AG20443 (cell line): ENCODE measurements around the gene CLMN.

Experiments
- DNase-seq: peaks from one replicate; pipeline ENCODE4 v3.0.0; 2012; ENCODE audit warnings: low spot score, mixed read lengths

Gene CLMN

GRCh38 chr14:95303552-95303951 lies 16.2 kb downstream of the CLMN start:
- DNase-seq = no peak

DNA sequence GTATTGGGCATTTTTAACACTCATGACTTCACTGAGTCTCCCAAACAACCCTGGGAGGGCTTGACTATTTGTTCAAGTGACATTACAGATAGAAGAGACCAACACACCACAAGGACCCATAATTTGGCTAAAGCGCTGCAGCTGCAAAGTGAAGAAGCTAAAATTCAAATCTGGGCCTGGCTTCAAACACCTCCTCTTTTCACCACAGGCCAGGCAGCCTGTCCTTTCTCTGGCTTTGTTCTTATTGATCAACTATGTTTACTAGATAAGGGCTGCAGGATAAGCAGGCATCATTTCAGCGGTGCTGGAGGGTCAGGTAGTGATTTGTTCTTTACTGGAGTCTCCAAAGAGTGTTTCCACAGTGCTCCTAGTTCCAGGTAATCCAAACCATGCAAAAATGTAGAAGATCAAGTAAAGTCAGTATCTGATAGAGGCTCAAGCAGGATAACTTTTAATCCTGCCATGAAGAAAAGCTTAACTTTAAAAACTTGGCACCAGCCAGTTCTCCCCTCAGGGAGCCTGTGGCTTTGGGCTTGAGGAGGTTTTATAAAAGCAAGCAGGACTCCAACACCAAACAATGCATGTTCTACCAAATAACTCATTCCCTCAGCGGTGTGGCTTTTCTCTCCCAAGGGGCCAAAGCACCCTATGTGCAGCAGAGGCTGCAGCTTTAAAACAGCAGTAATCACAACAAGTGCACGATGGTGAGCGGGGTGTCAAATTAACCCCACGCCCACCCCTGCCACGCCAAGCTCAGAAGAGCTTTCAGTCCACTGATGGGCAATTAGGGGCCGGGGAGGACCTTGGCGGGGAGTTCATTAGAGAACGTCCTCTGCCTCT lies 16.8 kb downstream of the CLMN start:
- no peak for DNase-seq

- no peak for DNase-seq
Observed at GRCh38 chr14:95301527-95302187, 18.1 kb downstream of the CLMN start.

DNA sequence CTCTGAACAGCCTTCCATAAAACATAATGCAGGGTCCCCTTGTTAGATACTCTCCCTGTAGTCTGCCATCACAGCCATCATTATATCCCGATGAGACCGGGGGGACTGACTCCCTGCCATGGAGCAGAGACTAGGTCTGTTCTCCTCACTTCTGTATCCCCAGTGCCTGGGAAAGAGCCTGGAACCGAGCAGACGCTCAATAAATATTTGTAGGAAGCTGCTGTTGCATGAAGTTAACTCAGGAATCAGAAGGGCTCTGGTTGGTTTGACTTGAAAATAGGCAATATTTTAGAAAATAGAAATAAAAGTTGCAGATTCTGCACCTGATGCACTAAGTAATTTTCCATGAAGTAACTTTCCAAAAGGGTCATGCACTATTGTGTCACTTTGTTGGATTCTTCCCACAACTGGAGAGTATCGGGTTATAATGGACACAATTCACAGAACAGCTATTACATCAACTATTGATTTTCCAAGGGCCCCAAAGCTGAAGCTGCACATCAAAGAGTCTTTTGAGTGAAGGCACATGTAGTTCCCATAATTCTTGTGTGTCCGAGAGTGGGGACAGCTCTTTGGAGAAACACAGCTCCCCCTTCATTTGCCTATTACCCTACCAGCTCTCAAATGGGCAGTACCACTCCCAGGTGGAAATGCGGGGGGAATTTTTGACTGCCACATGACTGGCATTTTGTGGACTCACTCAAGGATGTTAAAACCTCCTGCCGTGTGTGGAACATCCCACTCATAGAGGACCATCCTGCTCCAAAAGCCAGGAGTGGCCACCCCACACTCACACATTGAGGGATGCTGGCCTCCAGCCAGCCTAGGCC lies 18.8 kb downstream of the CLMN start:
- DNase-seq = no peak

GRCh38 chr14:95300002-95300696 lies 19.6 kb downstream of the CLMN start:
- no peak for DNase-seq

- no peak for DNase-seq
Observed at GRCh38 chr14:95299271-95299670, 20.4 kb downstream of the CLMN start.

DNA sequence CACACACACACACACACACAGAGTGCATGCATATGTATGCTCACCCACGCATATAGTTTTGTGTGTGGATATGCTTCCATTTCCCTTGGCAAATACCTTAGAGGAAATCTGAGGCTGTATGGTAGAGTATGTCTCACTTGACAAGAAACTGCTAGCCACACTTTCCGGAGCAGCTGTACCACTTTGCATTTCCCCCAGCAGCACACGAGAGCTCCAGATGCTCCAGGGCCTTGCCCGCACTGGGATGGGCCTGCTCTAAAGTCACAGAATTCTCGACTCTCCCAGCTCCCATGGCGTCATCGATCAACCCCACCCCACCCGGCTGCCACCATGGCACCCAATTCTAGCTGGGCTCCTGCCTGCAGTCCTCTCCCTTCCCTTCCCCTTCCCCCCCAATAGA lies 21.9 kb downstream of the CLMN start:
- DNase-seq = no peak

DNA sequence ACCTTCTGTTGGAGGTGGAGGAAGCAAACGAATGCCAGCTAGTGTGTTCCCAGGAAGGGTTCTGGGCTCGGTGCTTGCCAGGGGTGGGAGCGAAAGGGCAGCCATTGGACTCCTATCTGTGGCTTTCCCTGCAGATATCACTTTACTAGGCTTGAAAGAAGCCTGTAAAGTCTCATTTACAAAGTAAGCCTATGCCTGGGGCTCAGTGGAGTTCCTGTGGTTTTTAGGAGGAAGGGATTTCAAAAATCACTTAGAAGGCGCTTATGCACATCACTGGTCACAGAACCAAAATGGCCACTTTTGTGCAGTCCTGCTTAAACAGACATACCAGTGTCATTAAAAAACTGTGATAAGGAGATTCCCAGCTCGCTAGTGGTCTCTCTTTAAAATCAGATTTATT lies 22.7 kb downstream of the CLMN start:
- no peak for DNase-seq

- DNase-seq = no peak
Observed at GRCh38 chr14:95295600-95296376, 23.9 kb downstream of the CLMN start.

DNA sequence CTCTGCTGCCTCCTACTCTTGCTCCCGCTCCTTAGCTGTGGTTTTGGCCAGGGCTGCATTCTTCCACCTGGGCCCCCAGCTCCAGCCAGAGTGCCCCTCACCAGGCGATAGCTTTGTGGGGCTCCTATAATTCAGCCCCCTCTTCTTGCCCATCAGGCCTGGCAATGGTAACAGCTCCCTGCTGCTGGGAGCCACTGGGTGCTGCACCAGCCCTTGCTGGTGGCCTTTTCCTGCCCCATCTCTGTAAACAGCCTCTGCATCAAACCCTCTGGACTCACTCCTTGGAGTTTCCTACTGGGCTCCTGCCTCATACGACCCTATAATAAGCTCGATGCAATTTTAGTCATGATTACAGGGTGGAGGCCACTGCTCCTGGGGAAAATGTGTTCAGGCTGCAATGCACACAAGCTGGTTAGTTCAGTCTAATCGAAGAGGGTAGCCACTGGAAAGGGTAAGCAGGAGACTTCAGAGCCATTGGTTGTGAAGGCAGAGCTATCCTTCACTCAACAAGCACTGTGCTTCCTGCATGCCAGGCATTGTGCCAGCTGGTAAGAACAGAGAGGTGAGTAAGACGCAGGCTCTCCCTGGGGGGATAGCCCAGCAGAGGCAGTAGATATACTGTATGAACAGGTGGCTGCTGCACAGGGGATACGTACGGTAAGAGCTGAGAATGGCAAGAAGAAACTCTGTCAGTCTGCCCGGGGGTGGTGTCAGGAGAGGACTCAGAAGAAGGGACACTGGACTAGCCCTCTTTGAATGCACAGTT lies 24.7 kb downstream of the CLMN start:
- no peak for DNase-seq

GRCh38 chr14:95294320-95294719 lies 25.4 kb downstream of the CLMN start:
- no peak for DNase-seq

DNA sequence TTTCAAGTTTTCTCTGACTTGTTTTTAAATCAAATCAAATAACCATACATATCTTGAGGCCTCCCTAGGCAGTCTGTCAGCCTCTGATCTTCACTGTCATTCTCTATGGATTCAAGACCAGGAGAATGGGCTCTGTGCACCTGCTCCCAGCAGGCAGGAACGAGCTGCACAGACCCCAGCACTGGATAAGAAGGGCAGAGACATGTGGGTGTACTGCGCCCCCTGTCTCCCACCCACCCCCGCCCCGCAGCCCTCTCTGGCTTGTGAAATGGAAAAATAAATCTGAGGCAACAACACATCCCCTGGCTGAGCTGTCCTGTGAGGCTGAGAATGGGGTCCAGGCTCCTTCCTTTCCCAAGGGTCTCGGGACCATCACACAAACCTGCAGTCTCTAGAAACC lies 26.3 kb downstream of the CLMN start:
- DNase-seq = no peak

DNA sequence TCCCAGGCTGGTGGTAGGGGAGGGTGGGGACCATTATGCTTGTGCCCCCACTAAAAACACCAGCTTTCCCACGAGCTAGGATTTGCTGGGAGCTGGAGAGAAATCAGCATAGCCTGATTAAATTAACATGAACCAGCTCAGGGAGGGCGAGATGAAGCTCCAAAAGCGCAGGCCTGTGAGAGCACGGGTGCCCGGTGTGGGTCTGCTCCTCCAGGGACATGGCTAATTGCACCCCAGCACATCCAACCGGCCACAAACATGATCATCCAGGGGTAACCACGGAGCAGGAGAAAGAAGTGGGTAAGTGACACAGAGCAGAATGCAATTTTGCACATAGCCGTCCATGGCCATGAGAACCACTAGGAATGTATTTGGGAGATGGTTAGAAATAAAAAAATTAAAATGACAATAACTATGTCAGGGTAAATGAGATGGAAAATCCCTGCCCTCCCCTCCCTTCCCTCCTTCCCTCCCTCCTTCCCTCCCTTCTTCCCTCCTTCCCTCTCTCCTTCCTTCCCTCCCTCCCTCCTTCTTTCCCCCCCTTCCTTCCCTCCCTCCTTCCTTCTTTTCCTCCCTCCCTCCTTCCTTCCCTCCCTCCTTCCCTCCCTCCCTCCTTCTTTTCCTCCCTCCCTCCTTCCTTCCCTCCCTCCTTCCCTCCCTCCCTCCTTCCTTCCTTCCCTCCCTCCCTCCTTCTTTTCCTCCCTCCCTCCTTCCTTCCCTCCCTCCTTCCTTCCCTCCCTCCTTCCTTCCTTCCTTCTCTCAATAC lies 26.9 kb downstream of the CLMN start:
- no peak for DNase-seq

GRCh38 chr14:95291859-95292542 lies 27.7 kb downstream of the CLMN start:
- no peak for DNase-seq

DNA sequence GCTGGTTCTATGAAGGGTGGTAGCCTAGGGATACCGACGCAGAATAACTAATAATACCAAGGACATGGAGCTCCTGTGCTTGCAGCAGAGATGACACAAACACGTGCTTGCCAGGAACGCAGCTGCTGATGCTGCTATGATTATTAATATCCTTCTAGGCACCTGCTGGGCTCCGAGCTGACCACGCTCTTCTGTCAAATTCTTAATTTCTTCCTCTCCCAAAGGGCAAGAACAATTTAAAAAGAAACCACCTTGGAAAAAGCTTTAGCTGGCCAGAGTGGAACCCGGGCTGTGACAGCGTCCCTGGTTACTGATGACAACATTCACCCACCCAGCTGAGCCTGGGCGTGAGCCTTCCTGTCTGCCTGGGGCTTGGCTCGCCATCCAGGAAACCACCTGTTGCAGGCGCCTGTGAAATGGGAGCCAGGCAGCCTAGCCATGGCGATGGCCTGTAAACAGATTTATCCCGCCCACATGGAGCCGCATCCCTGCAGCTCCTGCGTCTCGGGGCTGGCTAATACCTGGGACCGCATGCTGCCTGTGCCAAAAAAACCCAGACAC lies 28.8 kb downstream of the CLMN start:
- DNase-seq = no peak

DNA sequence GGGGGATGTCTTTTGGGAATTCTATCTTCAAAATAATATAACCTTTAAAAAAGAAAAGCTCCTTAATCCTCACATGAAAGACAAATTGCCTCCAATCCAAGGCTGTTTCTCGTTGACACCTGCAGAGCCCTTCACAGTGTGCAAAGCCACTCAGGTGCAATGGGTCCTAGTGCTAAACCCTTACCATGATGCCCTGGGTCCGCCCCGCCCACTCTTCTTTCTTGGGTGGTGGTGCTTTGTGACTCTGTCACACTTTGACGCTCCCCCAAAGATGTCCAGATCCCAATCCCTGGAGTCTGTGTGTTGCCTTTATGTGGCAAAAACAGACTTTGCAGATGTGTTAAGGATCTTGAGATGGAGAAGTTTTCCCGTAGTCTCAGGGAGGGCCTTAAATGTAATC lies 29.7 kb downstream of the CLMN start:
- DNase-seq = no peak

DNA sequence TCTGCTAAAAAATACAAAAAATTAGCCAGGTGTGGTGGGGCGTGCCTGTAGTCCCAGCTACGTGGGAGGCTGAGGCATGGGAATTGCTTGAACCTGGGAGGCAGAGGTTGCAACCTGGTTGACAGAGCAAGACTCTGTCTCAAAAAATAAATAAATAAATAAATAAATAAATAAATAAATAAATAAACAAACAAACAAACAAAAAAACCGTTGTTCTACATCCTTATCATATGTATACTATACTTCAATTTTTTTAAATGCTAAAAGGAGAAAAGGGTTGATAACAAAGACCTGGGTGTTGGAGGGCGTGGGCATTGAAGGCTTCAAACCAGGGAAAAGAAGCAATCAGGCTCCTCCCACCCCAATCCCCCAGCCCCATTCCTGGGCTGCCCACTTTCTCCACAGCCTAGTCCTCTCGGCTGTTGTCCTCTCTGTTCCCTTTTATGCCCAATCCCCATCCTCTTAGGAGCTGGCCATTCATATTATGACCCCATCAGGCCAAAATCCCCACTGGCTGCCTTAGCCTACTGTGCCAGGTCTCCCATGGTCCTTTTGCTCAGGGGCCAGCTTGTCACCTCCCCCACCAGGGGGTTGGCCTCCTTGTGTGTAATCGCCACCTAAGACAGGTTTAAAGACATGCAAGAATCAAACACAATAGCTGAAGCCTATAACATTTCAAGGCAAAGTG lies 30.2 kb downstream of the CLMN start:
- no peak for DNase-seq

DNA sequence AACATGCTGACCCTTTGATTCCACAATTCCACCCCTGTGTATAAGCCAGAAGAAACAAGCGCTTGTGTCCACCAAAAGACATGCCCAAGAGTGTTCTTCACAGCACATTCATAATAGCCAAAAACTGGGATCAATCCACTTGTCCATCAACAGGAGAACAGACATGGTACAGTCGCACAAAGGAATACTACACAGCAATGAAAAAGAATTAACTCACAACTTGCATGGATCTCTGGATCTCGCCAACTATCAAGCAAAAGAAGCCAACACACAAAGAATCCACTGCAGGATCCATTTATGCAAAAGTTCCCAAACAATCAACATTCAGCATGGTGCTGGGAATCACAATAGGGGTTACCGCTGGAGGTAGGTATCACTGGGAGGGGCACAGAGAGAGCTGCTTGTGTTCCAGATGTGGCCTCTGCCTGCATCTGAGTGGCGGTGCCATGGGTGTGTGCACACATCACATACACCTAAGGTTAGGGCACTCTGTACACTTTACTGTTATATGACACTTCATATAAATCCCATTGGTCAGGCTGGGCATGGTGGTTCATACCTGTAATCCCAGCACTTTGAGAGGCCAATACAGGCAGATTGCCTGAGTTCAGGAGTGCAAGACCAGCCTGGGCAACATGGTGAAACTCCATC lies 30.9 kb downstream of the CLMN start:
- DNase-seq = no peak
